ENCODE data around the gene PLCD4. TPM values are rescaled to one million over a fixed set of nuclear protein-coding genes. Genes with fewer than 3 reads are reported as not detected.

PLCD4 gene
- total RNA-seq, 2 donors from 2014 or later, result 1.6 to 8.3 TPM

GRCh38 chr2:218655751-218656150 is 48.1 kb downstream of the PLCD4 start:
- Histone ChIP-seq H3K4me3 (no peak overlapping the region), H3K4me1 (ENCODE audit: control insufficient read depth in 1 of 2, low read depth in 2 of 2) (peaks cover 3 to 19% of the 10 kb centered on the region in 2 donors), H3K27me3 (replicated peaks; ENCODE audit: insufficient read depth) (no peaks in the 10 kb centered on the region), H3K9me3 (no peaks in the 10 kb centered on the region), H3K36me3 (peaks cover 30% of the 10 kb centered on the region), H3K27ac (no peak overlapping the region)
- DNase-seq (ENCODE audit: low spot score) (no peak), ATAC-seq (ENCODE audit: insufficient number of reproducible peaks, low FRiP score, low read depth) (no peak)
- TF ChIP-seq CTCF (IDR thresholded peaks at IDR 0.05), result no peak

GRCh38 chr2:218658671-218659257 is 51.1 kb downstream of the PLCD4 start:
- no peak for ATAC-seq (ENCODE audit: insufficient number of reproducible peaks, low FRiP score, low read depth)
- no peak for DNase-seq (ENCODE audit: low spot score)
- peaks cover 3 to 19% of the 10 kb centered on the region in 2 donors for H3K4me1 ChIP-seq (ENCODE audit: control insufficient read depth in 1 of 2, low read depth in 2 of 2)
- no peaks in the 10 kb centered on the region for H3K9me3 ChIP-seq
- H3K36me3 ChIP-seq, result peaks cover 23% of the 10 kb centered on the region
- H3K4me3 ChIP-seq, result peak overlapping the region; percentile 93
- no peak for TF ChIP-seq CTCF (IDR thresholded peaks at IDR 0.05)
- H3K27me3 ChIP-seq (replicated peaks; ENCODE audit: insufficient read depth), result no peaks in the 10 kb centered on the region
- H3K27ac ChIP-seq, result peak overlapping the region; percentile 36 to 54

GRCh38 chr2:218659258-218659987 is 51.7 kb downstream of the PLCD4 start, which contains the start of the genes BCS1L and ZNF142:
TSS of gene BCS1L (plus strand) at chr2:218659683. CDS start at chr2:218660988, 1,305 bp downstream.
TSS of gene ZNF142 (minus strand) at chr2:218659623. CDS start at chr2:218656429, 3,194 bp downstream.
- Histone ChIP-seq H3K4me3 (peak within 1 kb of the TSS; percentile 93), H3K9me3 (no peaks in the 10 kb centered on the region), H3K36me3 (peaks cover 30% of the 10 kb centered on the region), H3K4me1 (ENCODE audit: control insufficient read depth in 1 of 2, low read depth in 2 of 2) (peaks cover 3 to 19% of the 10 kb centered on the region in 2 donors), H3K27ac (peak within 1 kb of the TSS; percentile 36 to 54), H3K27me3 (replicated peaks; ENCODE audit: insufficient read depth) (no peaks in the 10 kb centered on the region)
- peak; percentile 50 for ATAC-seq (ENCODE audit: insufficient number of reproducible peaks, low FRiP score, low read depth)
- TF ChIP-seq CTCF (IDR thresholded peaks at IDR 0.05), result no peak
- peak; percentile 82 for DNase-seq (ENCODE audit: low spot score)

- Histone ChIP-seq H3K27ac (peak overlapping the region in 1 of 2 donors; percentile 54), H3K36me3 (peaks cover 31% of the 10 kb centered on the region), H3K4me3 (peak overlapping the region; percentile 93), H3K9me3 (no peaks in the 10 kb centered on the region), H3K4me1 (ENCODE audit: control insufficient read depth in 1 of 2, low read depth in 2 of 2) (peaks cover 3 to 19% of the 10 kb centered on the region in 2 donors), H3K27me3 (replicated peaks; ENCODE audit: insufficient read depth) (no peaks in the 10 kb centered on the region)
- DNase-seq (ENCODE audit: low spot score) (no peak), ATAC-seq (ENCODE audit: insufficient number of reproducible peaks, low FRiP score, low read depth) (no peak)
- no peak for TF ChIP-seq CTCF (IDR thresholded peaks at IDR 0.05)
These were observed 52.3 kb downstream of the PLCD4 start for GRCh38 chr2:218659988-218660358.

GRCh38 chr2:218662377-218662776 is 54.7 kb downstream of the PLCD4 start:
- TF ChIP-seq CTCF (IDR thresholded peaks at IDR 0.05), result no peak
- H3K36me3 ChIP-seq, result peaks cover 42% of the 10 kb centered on the region

More at GRCh38 chr2:218662377-218662776, 54.7 kb downstream of the PLCD4 start:
- no peak for DNase-seq (ENCODE audit: low spot score)
- no peak for ATAC-seq (ENCODE audit: insufficient number of reproducible peaks, low FRiP score, low read depth)
- H3K4me1 ChIP-seq (ENCODE audit: control insufficient read depth in 1 of 2, low read depth in 2 of 2), result peaks cover 3 to 19% of the 10 kb centered on the region in 2 donors
- no peak overlapping the region for H3K27ac ChIP-seq
- H3K27me3 ChIP-seq (replicated peaks; ENCODE audit: insufficient read depth), result no peaks in the 10 kb centered on the region
- H3K4me3 ChIP-seq, result no peak overlapping the region
- H3K9me3 ChIP-seq, result no peaks in the 10 kb centered on the region

Data from thoracic aorta (tissue), 2 donors.